Measurements from ENCODE around the gene PCDHA1. TPM values are rescaled to one million over a fixed set of nuclear protein-coding genes. Genes with fewer than 3 reads are reported as not detected.

Gene PCDHA1
- total RNA-seq, result not detected

DNA sequence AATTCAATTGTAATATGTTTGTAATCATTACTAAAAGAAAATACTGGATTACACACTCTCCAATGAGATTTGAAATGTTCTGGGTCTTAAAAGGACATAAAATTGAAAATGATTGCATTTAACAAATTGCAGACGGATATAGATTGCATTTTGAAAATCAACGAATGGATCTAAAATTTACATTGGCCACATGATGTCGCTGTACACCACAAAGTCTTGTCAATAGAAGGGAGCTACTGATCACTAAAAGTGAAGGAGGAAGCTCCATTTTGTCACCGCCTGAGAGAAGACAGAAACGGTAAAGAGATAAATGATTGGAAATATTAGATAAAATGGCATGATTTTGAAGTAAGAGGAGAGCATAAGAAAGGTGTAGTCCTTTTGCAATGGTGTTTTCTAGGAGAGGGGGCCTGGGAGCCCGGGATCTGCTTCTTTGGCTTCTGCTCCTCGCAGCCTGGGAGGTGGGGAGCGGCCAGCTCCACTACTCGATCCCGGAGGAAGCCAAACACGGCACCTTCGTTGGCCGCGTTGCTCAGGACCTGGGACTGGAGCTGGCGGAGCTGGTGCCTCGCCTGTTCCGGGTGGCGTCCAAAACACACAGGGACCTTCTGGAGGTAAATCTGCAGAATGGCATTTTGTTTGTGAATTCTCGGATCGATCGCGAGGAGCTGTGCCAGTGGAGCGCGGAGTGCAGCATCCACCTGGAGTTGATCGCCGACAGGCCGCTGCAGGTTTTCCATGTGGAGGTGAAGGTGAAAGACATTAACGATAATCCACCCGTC is at the start of gene PCDHA1:
Gene PCDHA1, plus strand, starts transcription at position 236 of the 782 bp plus-strand sequence.
- H3K4me3 ChIP-seq (ENCODE audit: low read depth, poor library complexity, severe bottlenecking), result no peak within 1 kb of the TSS
- no peak for TF ChIP-seq POLR2A (IDR thresholded peaks at IDR 0.05)
- TF ChIP-seq, protein P1, sequence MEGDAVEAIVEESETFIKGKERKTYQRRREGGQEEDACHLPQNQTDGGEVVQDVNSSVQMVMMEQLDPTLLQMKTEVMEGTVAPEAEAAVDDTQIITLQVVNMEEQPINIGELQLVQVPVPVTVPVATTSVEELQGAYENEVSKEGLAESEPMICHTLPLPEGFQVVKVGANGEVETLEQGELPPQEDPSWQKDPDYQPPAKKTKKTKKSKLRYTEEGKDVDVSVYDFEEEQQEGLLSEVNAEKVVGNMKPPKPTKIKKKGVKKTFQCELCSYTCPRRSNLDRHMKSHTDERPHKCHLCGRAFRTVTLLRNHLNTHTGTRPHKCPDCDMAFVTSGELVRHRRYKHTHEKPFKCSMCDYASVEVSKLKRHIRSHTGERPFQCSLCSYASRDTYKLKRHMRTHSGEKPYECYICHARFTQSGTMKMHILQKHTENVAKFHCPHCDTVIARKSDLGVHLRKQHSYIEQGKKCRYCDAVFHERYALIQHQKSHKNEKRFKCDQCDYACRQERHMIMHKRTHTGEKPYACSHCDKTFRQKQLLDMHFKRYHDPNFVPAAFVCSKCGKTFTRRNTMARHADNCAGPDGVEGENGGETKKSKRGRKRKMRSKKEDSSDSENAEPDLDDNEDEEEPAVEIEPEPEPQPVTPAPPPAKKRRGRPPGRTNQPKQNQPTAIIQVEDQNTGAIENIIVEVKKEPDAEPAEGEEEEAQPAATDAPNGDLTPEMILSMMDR (IDR thresholded peaks at IDR 0.05), result no peak
- WGBS, 2 donors, result 27 to 37% methylated on average over 29 of the region's 29 CpGs
- DNase-seq (ENCODE audit: low spot score in 2 of 2), result no peak
- intact Hi-C loops (cut with DNase I; ENCODE audit: low total_unique reads), result no loop called here

DNA sequence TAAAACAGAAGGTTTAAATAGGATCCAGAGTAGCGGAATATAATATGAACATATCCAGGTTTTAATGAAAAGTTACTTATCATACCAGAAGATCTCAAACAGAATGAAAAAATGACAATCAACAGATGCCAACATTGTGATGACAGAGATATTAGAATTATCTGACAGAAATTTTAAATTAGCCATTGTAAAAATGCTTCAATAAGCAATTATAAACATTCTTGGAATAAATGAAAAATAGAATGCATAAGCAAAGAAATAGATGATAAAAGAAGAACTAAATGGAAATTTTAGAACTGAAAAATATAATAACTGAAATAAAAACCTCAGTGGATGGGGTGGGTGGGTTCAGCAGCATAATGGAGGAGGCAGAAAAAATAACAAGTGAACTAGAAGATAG is 48.5 kb upstream of the PCDHA1 start:
- H3K4me3 ChIP-seq (ENCODE audit: low read depth, poor library complexity, severe bottlenecking), result no peak overlapping the region
- no peak for DNase-seq (ENCODE audit: low spot score in 2 of 2)
- WGBS, 2 donors, result 59 to 82% methylated on average over 1 of the region's 1 CpG
- intact Hi-C loops (cut with DNase I; ENCODE audit: low total_unique reads), result no loop called here
- no peak for TF ChIP-seq POLR2A (IDR thresholded peaks at IDR 0.05)
- TF ChIP-seq, protein P1 (IDR thresholded peaks at IDR 0.05), result no peak

DNA sequence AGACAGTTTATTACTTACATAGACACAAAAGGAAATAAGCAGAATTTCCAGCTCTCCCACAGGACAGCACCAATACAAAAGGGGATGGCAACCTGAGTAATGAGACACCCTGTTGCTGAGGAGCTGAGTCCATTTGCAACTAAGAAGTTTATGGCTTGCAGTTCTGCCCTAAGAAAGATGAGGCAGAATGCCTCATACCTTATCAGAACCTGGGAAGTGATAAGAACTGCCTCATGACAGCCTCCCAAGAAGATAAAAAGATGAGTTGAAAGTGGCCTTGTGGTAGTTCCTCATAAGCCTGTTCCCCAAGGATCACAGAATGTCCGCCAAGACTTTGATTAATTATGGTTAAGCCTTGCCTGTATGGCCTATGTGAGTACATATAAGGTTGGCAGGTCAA is 44.0 kb upstream of the PCDHA1 start:
- TF ChIP-seq POLR2A (IDR thresholded peaks at IDR 0.05), result no peak
- intact Hi-C loops (cut with DNase I; ENCODE audit: low total_unique reads), result no loop called here
- H3K4me3 ChIP-seq (ENCODE audit: low read depth, poor library complexity, severe bottlenecking), result no peak overlapping the region
- DNase-seq (ENCODE audit: low spot score in 2 of 2), result no peak
- WGBS, 2 donors, result 73 to 80% methylated on average over 1 of the region's 1 CpG

DNA sequence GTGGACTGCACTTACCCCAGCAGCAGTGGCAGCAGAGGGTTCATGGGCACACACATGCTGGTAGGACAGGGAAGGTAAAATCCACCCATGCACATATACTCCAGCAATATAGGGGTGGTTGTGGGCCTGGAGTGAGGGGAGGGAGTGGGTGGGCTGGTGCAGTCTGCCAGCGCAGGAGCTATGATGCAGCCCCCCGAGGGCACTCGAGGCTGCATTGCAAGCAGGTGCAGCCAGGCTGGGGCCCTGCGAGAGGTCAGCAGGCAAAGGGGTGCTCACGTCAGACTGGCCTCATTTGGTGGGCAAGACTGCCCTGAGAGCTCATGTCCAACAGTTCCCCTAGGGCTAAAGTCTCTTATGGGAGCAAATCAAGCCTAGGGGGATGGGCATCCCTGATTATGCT is 32.4 kb upstream of the PCDHA1 start:
- intact Hi-C loops (cut with DNase I; ENCODE audit: low total_unique reads), result no loop called here
- 76 to 90% methylated on average over 5 of the region's 5 CpGs for WGBS, 2 donors
- no peak for DNase-seq (ENCODE audit: low spot score in 2 of 2)
- H3K4me3 ChIP-seq (ENCODE audit: low read depth, poor library complexity, severe bottlenecking), result no peak overlapping the region
- TF ChIP-seq POLR2A (IDR thresholded peaks at IDR 0.05), result no peak
- TF ChIP-seq, protein P1 (IDR thresholded peaks at IDR 0.05), result no peak

DNA sequence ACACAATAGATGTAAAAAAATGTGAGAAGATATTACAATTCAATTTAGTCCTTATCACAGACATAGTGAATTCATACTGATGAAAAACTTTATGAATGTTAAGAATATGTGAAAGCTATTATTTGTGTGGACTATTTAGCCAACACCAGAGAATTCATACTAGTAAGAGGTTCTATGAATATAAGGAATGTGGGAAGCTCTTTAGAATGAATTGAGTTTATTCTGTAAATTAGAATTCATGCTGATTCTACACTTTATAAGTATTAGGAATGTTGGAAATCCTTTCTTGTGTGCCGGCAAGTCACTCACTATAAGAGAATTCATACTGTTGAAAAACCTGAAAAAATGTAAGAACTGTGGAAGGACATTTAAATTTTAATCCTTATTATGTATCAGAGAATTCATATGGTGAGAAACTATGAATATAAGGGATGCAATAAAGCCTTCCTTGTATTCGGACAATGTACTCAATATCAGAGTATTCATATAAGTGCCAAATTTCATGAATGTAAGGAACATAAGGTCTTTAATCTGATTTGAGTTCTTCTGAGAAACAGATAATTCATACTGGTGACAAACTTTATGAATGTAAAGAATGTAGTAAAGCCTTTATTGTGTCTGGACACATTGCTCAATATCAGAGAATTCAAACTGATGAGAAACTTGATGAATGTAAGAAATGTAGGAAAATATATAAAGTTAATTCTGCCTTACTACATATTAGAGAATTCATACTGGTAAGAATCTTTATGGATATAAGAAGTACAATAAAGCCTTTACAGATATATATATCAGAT is 21.6 kb upstream of the PCDHA1 start:
- no peak for TF ChIP-seq POLR2A (IDR thresholded peaks at IDR 0.05)
- TF ChIP-seq, protein P1 (IDR thresholded peaks at IDR 0.05), result no peak
- no peak overlapping the region for H3K4me3 ChIP-seq (ENCODE audit: low read depth, poor library complexity, severe bottlenecking)
- intact Hi-C loops (cut with DNase I; ENCODE audit: low total_unique reads), result no loop called here
- DNase-seq (ENCODE audit: low spot score in 2 of 2), result no peak
- 84 to 89% methylated on average over 2 of the region's 2 CpGs for WGBS, 2 donors

DNA sequence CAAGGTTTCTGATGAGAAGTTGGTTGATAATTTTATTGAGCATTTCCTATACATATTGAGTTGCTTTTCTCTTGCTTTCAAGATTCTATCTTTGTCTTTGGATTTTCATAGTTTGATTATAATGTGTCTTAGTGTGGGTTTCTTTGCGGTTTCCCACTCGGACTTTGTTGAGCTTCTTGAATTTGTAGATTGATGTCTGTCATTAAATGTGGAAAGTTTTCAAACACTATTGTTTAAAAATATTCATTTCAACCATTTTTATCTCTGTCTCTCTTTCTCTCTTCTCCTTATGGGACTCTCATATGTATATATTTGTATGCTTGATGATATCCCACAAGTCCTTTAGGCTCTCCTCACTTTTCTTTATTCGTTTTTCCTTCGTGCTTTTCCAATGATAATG is 18.5 kb upstream of the PCDHA1 start:
- H3K4me3 ChIP-seq (ENCODE audit: low read depth, poor library complexity, severe bottlenecking), result no peak overlapping the region
- intact Hi-C loops (cut with DNase I; ENCODE audit: low total_unique reads), result no loop called here
- no peak for TF ChIP-seq POLR2A (IDR thresholded peaks at IDR 0.05)
- TF ChIP-seq, protein P1 (IDR thresholded peaks at IDR 0.05), result no peak
- DNase-seq (ENCODE audit: low spot score in 2 of 2), result no peak
- 80 to 82% methylated on average over 4 of the region's 4 CpGs for WGBS, 2 donors

Data from lower leg skin (tissue), 4 donors.